ENCODE measurements around the gene ELP2.

ELP2 gene

DNA sequence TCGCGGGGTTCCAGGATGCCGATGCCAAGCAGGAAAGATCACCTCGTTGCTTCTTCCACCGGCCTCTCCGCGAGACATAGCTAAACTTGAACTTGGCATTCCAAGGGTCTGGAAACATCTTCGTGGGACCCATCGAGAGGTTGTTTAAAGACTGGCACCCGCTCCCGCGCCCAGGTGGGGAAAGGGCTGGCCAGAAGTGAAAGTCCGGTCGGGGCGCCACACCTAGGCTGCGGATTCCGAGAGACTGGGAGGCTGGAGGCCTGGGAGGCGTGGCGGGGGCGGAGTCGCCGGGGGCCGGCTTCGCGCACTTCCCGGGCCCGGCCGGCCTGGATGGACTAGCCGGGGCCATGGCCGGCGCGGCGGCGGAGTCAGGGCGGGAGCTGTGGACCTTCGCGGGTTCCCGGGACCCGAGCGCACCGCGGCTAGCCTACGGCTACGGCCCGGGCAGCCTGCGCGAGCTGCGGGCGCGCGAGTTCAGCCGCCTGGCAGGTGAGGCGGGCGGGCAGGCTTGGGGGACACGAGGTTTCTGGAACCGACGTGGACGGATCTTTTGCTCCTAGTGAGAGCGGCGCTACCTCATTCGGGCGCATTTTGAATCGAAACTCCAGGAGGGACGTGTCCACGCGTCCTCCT lies 57.6 kb downstream of the ELP2 start, which contains the start of gene MOCOS:
Gene MOCOS, plus strand, starts transcription at position 305 of the 633 bp plus-strand sequence. Its CDS starts 43 bp downstream, at position 348.
- Mint-ChIP-seq H3K36me3 (no peaks in the 10 kb centered on the region), H3K9me3 (no peaks in the 10 kb centered on the region), H3K27ac (no peak within 1 kb of the TSS), H3K4me3 (peak within 1 kb of the TSS; percentile 73), H3K4me1 (peaks cover 25% of the 10 kb centered on the region)
- ATAC-seq (peak; percentile 82), DNase-seq (ENCODE audit: low spot score in 2 of 2) (peak; percentile 45 to 74)

DNA sequence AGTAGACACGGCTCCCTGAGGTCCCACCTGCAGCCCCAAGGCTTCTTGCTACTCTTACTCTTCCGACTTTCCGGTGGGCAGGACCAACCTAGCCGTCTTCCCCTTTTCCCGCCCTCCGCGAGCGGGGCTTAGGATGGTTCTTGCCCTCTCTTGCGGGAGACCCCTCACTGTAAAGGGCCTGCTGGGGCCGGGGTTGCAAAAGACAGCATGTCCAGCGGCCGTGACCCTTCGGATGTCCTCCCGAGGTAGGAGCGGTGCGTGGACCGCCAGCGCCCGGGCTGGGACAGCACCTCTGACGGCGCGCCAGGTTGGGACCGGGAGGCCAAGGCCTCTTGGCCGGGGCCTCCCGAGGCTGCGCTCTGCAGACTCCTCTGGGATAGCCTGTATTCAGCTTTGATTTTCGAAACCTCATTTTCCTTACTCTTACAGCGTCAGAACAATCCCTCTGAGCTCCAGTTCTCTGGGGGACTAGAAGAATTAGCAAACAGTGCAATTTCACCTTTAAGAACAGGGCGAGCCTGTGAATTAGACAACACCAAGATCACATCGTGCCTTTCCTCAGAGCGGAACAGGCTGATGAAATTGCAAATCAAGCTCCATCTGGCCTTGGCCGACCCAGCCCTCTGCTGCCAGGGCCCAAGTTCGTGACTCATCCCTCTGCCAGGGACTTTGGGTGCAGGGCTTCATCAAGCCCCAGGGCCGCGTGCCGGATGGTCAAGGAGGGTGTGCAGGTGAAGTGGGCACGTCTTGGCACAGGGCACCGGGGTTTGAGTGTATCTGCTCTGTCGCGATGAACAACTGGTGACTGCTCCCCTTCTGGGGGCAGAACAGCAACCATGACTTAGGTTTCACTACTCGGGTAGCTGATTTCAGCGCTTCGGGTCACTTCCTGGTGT lies 58.4 kb downstream of the ELP2 start:
- no peak for DNase-seq (ENCODE audit: low spot score in 2 of 2)
- ATAC-seq = peak; percentile 3

DNA sequence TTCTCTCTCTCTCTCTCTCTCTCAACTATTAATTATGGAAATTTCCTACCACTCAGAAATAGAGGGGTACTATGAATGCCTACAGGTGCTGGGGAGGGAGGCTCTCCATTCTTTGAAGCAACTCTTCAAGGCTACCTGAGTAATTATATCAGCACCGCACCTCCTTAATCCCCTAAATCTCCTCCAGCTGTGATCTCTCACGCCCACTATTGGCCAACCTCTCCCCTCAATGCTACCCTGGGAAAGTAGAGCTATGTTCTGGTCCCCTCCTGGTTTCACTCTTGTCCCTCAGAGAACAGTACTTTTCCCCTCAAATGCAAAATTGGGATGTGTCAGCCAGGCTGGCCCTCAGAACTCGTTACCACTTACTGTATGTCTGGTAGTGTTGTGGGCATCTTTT lies 59.2 kb downstream of the ELP2 start:
- no peaks in the 10 kb centered on the region for H3K9me3 Mint-ChIP-seq
- DNase-seq (ENCODE audit: low spot score in 2 of 2) (no peak), ATAC-seq (no peak)
- H3K36me3 Mint-ChIP-seq = no peaks in the 10 kb centered on the region
- peaks cover 19% of the 10 kb centered on the region for H3K4me1 Mint-ChIP-seq
- peak overlapping the region; percentile 73 for H3K4me3 Mint-ChIP-seq
- no peak overlapping the region for H3K27ac Mint-ChIP-seq

More for the DNA sequence above, 58.4 kb downstream of the ELP2 start:
- Mint-ChIP-seq H3K9me3 (no peaks in the 10 kb centered on the region), H3K4me3 (peak overlapping the region; percentile 73), H3K4me1 (peaks cover 25% of the 10 kb centered on the region), H3K36me3 (no peaks in the 10 kb centered on the region), H3K27ac (no peak overlapping the region)

DNA sequence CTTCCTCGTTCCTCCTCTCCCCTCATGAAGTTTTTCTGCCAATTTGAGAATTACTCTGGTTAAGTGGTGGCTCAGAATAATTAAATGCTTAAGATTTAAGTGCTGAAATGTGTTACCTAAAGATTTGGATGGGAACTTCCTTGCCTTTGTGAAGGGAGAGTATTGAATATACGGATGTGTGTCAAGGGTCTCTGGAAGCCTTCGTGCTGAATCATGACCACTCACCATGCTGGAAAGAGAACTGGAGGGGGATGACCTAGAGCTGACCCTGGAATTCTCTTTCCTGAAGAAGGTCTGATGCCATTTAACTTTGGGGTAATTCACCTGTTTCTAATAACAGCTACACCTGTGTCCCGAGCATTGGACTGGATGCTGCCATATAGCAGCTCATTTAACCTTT lies 59.8 kb downstream of the ELP2 start:
- peaks cover 19% of the 10 kb centered on the region for H3K4me1 Mint-ChIP-seq
- ATAC-seq (no peak), DNase-seq (ENCODE audit: low spot score in 2 of 2) (no peak)
- no peak overlapping the region for H3K27ac Mint-ChIP-seq
- no peaks in the 10 kb centered on the region for H3K36me3 Mint-ChIP-seq
- H3K4me3 Mint-ChIP-seq = no peak overlapping the region
- no peaks in the 10 kb centered on the region for H3K9me3 Mint-ChIP-seq

DNA sequence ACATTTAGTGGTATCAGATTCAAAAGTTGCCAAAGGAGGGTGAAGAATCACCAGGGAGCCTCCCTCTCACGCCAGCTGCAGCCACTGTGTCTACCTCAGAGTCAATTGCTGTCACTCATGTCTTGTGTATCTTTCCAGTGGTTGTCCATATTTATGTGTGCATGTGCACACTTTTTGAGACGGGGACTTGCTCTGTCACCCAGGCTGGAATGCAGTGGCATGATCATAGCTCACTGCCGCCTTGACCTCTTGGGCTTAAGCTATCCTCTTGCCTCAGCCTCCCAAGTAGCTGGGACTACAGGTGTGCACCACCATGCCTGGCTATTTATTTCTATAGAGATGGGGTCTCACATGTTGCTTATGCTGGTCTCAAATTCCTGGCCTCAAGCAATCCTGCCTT lies 61.6 kb downstream of the ELP2 start:
- Mint-ChIP-seq H3K36me3 (no peaks in the 10 kb centered on the region), H3K9me3 (no peaks in the 10 kb centered on the region), H3K27ac (no peak overlapping the region), H3K4me3 (no peak overlapping the region), H3K4me1 (peaks cover 19% of the 10 kb centered on the region)
- DNase-seq (ENCODE audit: low spot score in 2 of 2) = no peak
- ATAC-seq = no peak

DNA sequence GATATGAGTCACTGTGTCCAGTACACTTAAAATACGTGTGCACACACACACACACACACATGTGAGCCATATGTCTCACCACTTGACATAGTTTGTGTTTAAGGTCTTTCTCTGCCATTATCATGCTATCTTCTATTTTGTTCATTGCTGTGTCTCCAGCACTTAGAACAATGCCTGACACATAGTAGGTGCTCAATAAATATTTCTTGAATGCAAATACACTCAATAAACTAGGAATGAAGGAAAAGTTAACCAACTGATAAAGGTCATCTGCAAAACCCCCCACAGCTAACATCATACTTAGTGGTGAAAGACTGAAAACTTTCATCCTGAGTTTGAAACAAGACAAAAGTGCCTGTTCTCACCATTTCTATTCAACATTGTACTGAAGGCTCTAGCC lies 62.0 kb downstream of the ELP2 start:
- no peaks in the 10 kb centered on the region for H3K9me3 Mint-ChIP-seq
- peaks cover 14% of the 10 kb centered on the region for H3K4me1 Mint-ChIP-seq
- no peak overlapping the region for H3K4me3 Mint-ChIP-seq
- H3K36me3 Mint-ChIP-seq = no peaks in the 10 kb centered on the region
- no peak overlapping the region for H3K27ac Mint-ChIP-seq
- DNase-seq (ENCODE audit: low spot score in 2 of 2) (no peak), ATAC-seq (no peak)

DNA sequence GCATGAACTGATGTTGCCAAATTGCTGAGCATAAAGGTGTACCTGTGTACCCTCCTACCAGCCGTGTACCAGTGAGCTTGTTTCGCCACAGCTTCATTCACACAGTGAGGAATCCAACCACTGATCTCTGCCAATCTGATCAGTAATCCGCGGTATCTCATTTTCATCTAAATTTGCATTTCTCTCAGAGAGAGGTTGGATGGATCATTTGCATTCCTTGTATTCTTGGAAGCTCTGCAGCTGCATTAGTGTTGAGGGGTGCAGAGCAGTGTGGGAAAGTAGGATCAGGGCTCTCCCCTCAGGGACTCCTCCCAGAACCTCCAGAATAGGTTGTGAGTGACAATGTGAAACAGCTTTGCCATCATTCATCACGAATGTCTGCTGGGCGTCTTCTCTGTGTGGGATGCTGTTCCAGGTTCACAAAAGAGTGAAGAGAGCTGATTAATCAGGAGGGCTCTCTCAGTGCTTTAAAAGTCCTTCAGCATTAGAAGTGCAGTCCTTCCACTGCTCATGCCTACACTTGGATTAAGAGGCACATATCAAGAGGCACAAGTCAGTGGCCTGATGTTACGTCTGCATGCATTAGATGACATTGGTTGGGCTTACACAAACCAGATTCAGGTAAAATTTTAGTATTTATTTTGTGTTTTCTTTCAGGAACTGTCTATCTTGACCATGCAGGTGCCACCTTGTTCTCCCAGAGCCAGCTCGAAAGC lies 65.1 kb downstream of the ELP2 start:
- no peak overlapping the region for H3K27ac Mint-ChIP-seq

DNA sequence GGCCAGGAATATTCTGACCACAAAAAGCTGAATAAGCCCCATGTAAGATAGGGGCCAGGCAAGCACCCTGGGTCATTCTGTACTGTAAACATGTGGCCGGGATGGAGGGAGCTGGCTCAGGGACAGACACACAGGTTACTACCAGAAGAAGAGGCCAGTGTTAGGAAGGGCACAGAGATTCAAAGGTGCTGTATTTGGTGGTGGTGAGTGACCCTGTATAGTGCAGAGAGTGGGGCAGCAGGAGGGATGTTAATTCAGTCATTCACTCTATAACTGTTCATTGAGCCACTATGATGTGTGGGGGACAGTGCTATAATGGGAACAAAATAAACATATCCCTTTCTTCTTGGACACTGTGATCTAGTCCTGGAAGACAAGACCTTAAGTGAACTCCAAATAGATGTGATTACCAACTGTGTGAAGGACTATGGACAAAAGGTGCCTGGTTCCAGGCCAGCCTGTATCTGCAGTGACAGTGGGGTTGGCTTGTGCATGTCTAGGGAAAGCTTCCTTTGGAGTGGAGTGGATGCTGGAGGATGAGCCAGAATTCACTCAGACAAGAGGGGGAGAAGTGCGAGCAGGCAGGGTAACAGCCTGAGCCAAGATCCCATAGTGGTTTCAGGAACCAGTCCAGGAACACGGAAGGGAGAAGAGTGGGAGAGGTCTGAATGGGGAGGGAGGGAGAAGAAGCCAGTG lies 65.9 kb downstream of the ELP2 start:
- DNase-seq (ENCODE audit: low spot score in 2 of 2) (no peak), ATAC-seq (no peak)
- H3K27ac Mint-ChIP-seq = no peak overlapping the region
- H3K36me3 Mint-ChIP-seq = no peaks in the 10 kb centered on the region
- no peaks in the 10 kb centered on the region for H3K9me3 Mint-ChIP-seq
- no peak overlapping the region for H3K4me3 Mint-ChIP-seq
- no peaks in the 10 kb centered on the region for H3K4me1 Mint-ChIP-seq

More for the DNA sequence above, 65.1 kb downstream of the ELP2 start:
- Mint-ChIP-seq H3K4me1 (no peaks in the 10 kb centered on the region), H3K4me3 (no peak overlapping the region), H3K9me3 (no peaks in the 10 kb centered on the region), H3K36me3 (no peaks in the 10 kb centered on the region)
- DNase-seq (ENCODE audit: low spot score in 2 of 2) (no peak), ATAC-seq (no peak)

DNA sequence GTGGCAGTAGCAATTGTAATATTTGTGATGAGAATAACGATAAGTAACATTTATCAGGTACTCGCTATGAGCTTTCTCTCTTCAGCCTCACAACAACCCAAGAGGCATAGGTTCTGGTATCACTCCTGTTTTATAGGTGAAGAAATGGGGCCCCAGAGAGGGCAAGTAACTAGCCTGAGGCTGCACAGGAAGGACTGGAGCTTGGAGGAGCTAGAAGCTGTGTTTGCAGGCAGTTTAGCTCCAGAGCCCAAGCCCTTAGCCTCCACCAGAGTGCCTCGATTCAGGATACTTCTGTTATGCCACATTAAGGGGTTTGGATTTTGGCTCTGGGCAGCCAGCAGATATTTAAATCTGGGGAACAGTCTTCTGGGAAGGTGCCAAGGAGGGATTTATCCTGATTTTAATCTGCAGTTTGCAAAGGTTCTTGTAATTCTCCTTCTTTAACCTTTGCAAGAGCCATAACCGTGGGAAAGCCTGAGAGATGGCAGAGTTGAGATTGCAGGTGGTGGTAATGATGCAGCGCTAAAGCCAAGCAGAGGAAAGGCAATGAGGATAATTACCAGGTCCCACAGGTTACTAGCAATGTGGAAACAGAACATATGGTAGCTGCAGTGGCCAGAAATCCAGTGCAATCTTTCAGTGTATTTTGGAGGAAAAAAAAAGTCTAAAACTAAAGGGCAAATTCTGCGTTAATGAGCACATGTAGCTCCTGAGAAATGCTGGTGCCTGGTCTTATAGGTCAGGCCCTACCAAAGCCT lies 66.7 kb downstream of the ELP2 start:
- Mint-ChIP-seq H3K27ac (no peak overlapping the region), H3K4me3 (no peak overlapping the region), H3K36me3 (no peaks in the 10 kb centered on the region), H3K9me3 (no peaks in the 10 kb centered on the region), H3K4me1 (no peaks in the 10 kb centered on the region)
- DNase-seq (ENCODE audit: low spot score in 2 of 2) (no peak), ATAC-seq (no peak)

DNA sequence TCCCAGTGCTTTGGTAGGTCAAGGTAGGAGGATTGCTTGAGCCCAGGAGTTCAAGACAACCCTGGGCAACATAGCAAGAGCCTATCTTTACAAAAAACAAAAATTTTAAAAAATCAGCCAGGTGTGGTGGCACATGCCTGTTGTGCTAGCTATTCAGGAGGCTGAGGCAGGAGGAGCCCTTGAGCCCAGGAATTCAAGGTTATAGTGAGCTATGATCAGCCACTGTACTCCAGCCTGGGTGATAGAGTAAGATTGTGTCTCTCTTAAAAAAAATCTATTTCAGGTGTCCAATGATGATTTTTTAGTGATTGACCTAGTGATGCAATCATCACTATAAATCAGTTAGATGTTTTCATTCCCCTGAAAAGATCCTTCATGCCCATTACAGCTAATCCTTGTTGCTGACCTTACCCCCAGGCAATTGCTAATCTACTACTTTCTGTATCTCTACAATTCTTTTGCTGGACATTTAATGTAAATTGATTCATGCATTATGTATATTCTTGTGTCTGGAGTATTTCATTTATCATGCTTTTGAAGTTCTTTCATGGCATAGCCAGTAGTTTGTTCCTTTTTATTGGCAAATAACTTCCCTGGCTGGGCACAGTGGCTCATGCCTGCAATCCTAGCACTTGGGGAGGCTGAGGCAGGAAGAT lies 67.9 kb downstream of the ELP2 start:
- Mint-ChIP-seq H3K36me3 (no peaks in the 10 kb centered on the region), H3K9me3 (no peaks in the 10 kb centered on the region), H3K4me1 (no peaks in the 10 kb centered on the region), H3K27ac (no peak overlapping the region), H3K4me3 (no peak overlapping the region)
- no peak for DNase-seq (ENCODE audit: low spot score in 2 of 2)
- no peak for ATAC-seq

DNA sequence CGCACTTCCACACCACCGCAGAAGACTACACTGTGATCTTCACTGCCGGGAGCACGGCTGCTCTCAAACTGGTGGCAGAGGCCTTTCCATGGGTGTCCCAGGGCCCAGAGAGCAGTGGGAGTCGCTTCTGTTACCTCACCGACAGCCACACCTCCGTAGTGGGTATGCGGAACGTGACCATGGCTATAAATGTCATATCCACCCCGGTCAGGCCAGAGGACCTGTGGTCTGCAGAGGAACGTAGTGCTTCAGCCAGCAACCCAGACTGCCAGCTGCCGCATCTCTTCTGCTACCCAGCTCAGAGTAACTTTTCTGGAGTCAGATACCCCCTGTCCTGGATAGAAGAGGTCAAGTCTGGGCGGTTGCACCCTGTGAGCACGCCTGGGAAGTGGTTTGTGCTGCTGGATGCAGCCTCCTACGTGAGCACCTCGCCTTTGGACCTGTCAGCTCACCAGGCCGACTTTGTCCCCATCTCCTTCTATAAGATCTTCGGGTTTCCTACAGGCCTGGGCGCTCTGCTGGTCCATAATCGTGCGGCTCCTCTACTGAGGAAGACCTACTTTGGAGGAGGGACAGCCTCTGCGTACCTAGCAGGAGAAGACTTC lies 70.1 kb downstream of the ELP2 start:
- Mint-ChIP-seq H3K4me1 (no peaks in the 10 kb centered on the region), H3K36me3 (no peaks in the 10 kb centered on the region), H3K9me3 (no peaks in the 10 kb centered on the region), H3K4me3 (no peak overlapping the region), H3K27ac (no peak overlapping the region)
- ATAC-seq (no peak), DNase-seq (ENCODE audit: low spot score in 2 of 2) (no peak)

DNA sequence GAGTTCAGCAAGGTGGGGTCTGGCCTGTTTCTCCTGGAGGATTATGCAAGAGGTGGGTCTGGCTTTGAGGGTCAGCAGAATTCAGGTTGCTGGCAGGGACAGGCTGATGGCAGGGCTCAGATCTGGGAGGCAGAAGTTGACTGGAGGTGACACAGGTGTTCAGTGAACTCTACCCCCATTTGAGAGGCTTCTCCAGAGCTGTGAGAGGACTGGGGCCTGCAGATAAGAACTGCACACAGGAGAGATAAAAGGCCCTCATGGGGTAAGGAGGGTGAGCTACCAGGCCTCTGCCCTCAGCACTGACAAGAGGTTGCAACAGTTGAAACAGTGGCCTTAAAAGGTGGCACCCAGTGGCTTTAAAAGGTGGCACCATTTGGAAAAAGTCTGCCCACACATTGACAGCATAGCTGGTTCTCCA lies 70.7 kb downstream of the ELP2 start:
- Mint-ChIP-seq H3K4me1 (no peaks in the 10 kb centered on the region), H3K4me3 (no peak overlapping the region), H3K36me3 (no peaks in the 10 kb centered on the region), H3K27ac (no peak overlapping the region), H3K9me3 (no peaks in the 10 kb centered on the region)
- no peak for DNase-seq (ENCODE audit: low spot score in 2 of 2)
- peak; percentile 11 for ATAC-seq

DNA sequence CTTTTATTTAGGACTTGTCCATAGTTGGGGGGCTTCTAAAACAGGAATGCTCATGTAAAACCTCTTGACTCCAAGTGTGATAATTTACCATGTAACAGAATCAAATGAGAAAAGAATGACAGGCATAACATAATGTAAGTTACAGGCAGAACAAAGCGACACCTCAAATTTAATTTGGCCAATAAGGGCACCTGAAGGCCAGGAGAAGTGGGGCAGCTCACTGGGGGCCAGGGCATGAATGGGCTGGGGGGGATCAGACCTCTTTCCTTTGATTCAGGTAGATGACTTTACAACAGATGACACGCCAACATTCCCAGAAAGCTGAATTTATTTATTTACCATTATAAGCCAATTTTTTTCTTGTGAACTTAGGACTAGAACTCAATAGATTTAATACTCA lies 72.1 kb downstream of the ELP2 start:
- DNase-seq (ENCODE audit: low spot score in 2 of 2) (peak in 1 of 2 donors; percentile 18), ATAC-seq (no peak)
- Mint-ChIP-seq H3K27ac (no peak overlapping the region), H3K36me3 (no peaks in the 10 kb centered on the region), H3K9me3 (no peaks in the 10 kb centered on the region), H3K4me1 (no peaks in the 10 kb centered on the region), H3K4me3 (no peak overlapping the region)

Data from stimulated activated effector memory CD8-positive, alpha-beta T cell treated with anti-CD3 and anti-CD28 coated beads, Interleukin-12 subunit alpha, Interleukin-12 subunit beta, amount 100 ng/mL, for 72 hours (primary cell).